ENCODE results near the gene MRPL32.

Gene MRPL32

DNA sequence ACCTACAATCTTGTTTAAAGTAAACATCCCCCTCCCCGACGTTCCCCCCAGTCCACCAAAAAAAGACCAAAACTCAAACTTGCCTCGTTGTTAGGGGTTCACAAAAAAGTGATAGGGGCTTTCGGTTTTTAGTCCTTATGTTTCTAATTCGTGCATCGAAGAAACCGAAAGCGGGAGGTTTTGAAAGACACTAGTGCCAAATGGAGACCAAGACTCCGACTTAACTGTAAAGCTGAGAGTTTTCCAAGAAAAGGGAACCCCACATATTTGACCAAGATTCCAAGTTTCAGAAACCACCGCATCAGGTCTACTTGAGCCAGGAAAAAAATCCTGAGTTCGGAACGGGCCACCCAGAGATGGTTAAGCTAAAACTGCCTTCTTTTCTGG lies 736 bp upstream of the MRPL32 start:
- Histone ChIP-seq H3K27ac (ENCODE audit: low read depth, low read length) (peak overlapping the region; percentile 67), H3K9ac (ENCODE audit: low read length) (peak overlapping the region; percentile 82), H3K4me3 (ENCODE audit: low read length) (peak overlapping the region; percentile 85), H3K36me3 (ENCODE audit: control insufficient read depth, insufficient read depth, low read length) (peaks cover 2% of the 10 kb centered on the region), H3K27me3 (ENCODE audit: control insufficient read depth, insufficient read depth, low read length) (no peaks in the 10 kb centered on the region), H3K4me1 (ENCODE audit: control insufficient read depth, insufficient read depth, low read length) (peaks cover 16% of the 10 kb centered on the region)

DNA sequence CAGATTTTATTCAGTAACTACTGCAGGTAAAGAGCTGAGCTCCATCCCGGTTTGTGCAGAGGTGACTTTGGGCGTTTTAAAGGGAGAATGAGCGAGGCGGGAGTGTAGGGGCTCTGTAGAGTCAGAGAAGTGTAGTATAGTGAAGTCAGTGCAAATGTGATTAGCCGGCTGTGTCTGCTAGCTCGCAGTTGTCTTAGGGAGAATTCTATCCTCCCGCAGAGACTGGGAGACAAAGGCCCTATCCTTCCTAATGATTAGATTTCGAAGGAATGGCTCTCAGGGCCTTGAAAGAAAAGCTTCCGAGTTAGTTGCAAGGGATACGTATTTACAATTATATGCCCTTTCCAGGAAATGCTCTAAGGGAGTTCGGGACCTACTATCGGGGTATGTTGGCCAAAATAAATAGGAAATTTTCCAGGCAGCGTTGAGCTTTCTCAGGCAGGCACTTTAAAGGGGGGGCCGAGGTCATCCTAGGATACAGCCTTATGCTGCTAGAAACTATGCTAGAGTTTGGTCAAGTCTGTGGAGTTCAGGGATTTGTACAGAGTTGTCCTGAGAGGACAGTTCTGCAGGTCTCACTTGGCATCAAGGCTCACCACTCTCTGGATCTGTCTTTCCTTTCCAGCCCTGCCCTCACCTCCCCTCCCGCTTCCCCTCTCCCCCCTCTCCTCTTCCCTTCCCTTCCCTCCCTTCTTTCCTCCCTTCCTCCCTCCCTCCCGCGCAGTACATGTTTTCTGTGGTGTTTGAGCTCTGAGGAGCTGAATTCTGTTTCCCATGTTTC lies 825 bp downstream of the MRPL32 start:
- H3K9ac ChIP-seq (ENCODE audit: low read length), result peak overlapping the region; percentile 85
- no peaks in the 10 kb centered on the region for H3K27me3 ChIP-seq (ENCODE audit: control insufficient read depth, insufficient read depth, low read length)
- peaks cover 16% of the 10 kb centered on the region for H3K4me1 ChIP-seq (ENCODE audit: control insufficient read depth, insufficient read depth, low read length)
- H3K36me3 ChIP-seq (ENCODE audit: control insufficient read depth, insufficient read depth, low read length), result no peaks in the 10 kb centered on the region
- H3K27ac ChIP-seq (ENCODE audit: low read depth, low read length), result peak overlapping the region; percentile 85
- peak overlapping the region; percentile 84 for H3K4me3 ChIP-seq (ENCODE audit: low read length)

- Histone ChIP-seq H3K27me3 (ENCODE audit: control insufficient read depth, insufficient read depth, low read length) (no peaks in the 10 kb centered on the region), H3K36me3 (ENCODE audit: control insufficient read depth, insufficient read depth, low read length) (no peaks in the 10 kb centered on the region), H3K27ac (ENCODE audit: low read depth, low read length) (no peak overlapping the region), H3K4me1 (ENCODE audit: control insufficient read depth, insufficient read depth, low read length) (peaks cover 12% of the 10 kb centered on the region), H3K9ac (ENCODE audit: low read length) (no peak overlapping the region), H3K4me3 (ENCODE audit: low read length) (no peak overlapping the region)
Measured at GRCh38 chr7:42934291-42934690, 2.1 kb downstream of the MRPL32 start.

DNA sequence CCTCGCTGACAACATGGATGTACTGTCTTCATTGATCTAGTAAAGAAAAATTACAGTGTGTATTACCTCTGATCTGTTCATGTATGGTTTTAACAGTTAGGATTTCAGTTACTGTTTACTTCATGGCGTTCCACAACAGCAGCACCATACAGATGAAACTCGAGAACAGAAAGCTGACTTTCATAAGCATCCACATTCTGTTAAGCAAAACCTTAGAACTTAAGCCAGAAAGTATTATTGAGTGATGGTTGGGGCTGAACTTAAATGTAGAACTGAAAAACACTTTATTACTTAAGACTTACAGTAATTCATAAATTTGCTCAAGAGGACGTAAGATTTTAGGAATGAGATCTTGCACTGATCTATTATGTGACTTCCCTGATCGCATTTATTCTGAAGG lies 3.7 kb downstream of the MRPL32 start:
- no peaks in the 10 kb centered on the region for H3K27me3 ChIP-seq (ENCODE audit: control insufficient read depth, insufficient read depth, low read length)
- H3K4me1 ChIP-seq (ENCODE audit: control insufficient read depth, insufficient read depth, low read length), result peaks cover 8% of the 10 kb centered on the region
- no peak overlapping the region for H3K9ac ChIP-seq (ENCODE audit: low read length)
- H3K27ac ChIP-seq (ENCODE audit: low read depth, low read length), result no peak overlapping the region
- no peak overlapping the region for H3K4me3 ChIP-seq (ENCODE audit: low read length)
- H3K36me3 ChIP-seq (ENCODE audit: control insufficient read depth, insufficient read depth, low read length), result no peaks in the 10 kb centered on the region

DNA sequence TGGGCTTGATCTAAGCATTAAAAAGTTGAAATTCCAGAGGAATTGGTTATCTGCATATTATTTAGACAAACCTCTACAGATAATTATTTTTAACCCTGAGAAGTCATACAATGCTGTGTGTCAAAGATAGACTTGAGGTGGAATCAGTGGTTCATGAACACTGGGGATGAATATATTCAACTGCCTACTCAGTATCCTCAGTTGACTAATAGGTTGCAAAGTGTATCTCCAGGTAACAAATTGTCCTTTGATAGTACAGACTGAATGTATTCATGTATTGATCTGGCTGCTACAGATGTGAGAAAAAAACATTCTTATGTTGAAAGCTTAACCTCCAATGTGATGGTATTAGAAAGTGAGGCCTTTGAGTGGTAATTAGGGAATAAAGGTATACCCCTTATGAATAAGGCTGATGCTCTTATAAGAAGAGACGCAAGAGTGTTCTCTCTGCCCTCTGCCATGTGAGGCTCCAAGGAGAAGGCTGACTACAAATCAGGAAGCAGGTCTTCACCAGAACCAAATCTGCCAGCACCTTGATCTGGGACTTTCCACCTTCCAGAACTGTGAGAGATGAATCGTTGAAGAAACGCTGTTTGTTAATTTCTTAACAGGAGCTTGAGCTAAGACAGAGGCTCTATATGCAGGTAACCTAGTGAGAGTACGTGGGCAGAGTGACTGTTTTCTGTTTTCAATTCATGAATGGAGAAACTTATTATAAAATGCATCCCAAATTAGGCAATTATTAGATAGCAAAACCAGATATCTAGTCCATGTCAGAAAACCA lies 7.5 kb downstream of the MRPL32 start:
- H3K27me3 ChIP-seq (ENCODE audit: control insufficient read depth, insufficient read depth, low read length), result no peaks in the 10 kb centered on the region
- no peaks in the 10 kb centered on the region for H3K36me3 ChIP-seq (ENCODE audit: control insufficient read depth, insufficient read depth, low read length)
- no peak overlapping the region for H3K4me3 ChIP-seq (ENCODE audit: low read length)
- no peaks in the 10 kb centered on the region for H3K4me1 ChIP-seq (ENCODE audit: control insufficient read depth, insufficient read depth, low read length)
- H3K9ac ChIP-seq (ENCODE audit: low read length), result no peak overlapping the region
- no peak overlapping the region for H3K27ac ChIP-seq (ENCODE audit: low read depth, low read length)

GRCh38 chr7:42940985-42941847 lies 9.0 kb downstream of the MRPL32 start:
- Histone ChIP-seq H3K27me3 (ENCODE audit: control insufficient read depth, insufficient read depth, low read length) (no peaks in the 10 kb centered on the region), H3K27ac (ENCODE audit: low read depth, low read length) (no peak overlapping the region), H3K36me3 (ENCODE audit: control insufficient read depth, insufficient read depth, low read length) (no peaks in the 10 kb centered on the region), H3K4me1 (ENCODE audit: control insufficient read depth, insufficient read depth, low read length) (no peaks in the 10 kb centered on the region), H3K9ac (ENCODE audit: low read length) (no peak overlapping the region), H3K4me3 (ENCODE audit: low read length) (no peak overlapping the region)

DNA sequence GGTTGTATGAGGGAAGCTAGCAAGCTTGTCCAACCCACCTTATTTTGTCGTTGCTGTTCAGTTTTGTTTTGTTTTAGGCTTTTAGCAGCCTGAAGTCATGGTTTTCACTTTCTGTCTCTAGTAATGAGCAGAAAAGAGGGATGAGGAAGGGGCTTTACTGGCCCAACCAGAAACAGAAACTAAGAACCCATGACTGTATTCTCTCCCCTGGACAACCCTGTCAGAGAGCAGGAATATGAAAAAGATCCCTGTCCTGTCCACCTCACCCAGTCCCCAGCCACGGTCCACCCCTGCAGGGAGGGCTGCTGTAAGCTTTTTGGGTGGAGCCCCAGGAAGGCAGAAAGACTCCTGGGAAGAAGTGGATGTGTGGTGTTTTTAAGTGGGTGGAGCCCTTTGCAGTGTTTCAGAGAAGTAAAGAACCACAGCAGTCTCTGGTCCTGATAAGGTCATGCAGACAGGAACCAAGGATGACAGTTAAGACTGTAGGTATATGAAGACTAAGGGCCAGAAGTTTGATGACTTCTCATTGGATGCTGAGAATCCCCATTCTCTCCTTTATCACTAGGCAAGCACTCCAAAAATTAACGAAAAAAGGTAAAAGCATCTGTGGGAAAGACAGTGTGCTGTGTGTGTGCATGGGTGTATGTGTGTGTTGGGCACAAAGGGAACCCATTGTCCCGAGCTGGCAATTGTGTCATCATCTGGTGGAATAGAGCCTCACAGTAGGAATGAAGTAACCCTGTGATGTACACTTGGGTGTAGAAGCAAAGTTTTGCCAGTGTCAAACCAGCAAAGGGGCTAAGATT lies 13.8 kb downstream of the MRPL32 start:
- no peak overlapping the region for H3K4me3 ChIP-seq (ENCODE audit: low read length)
- H3K27me3 ChIP-seq (ENCODE audit: control insufficient read depth, insufficient read depth, low read length), result no peaks in the 10 kb centered on the region
- no peak overlapping the region for H3K9ac ChIP-seq (ENCODE audit: low read length)
- H3K36me3 ChIP-seq (ENCODE audit: control insufficient read depth, insufficient read depth, low read length), result no peaks in the 10 kb centered on the region
- H3K4me1 ChIP-seq (ENCODE audit: control insufficient read depth, insufficient read depth, low read length), result no peaks in the 10 kb centered on the region
- no peak overlapping the region for H3K27ac ChIP-seq (ENCODE audit: low read depth, low read length)

- Histone ChIP-seq H3K36me3 (ENCODE audit: control insufficient read depth, insufficient read depth, low read length) (no peaks in the 10 kb centered on the region), H3K9ac (ENCODE audit: low read length) (no peak overlapping the region), H3K4me1 (ENCODE audit: control insufficient read depth, insufficient read depth, low read length) (no peaks in the 10 kb centered on the region), H3K4me3 (ENCODE audit: low read length) (no peak overlapping the region), H3K27me3 (ENCODE audit: control insufficient read depth, insufficient read depth, low read length) (no peaks in the 10 kb centered on the region), H3K27ac (ENCODE audit: low read depth, low read length) (no peak overlapping the region)
Measured at GRCh38 chr7:42946627-42946950, 14.4 kb downstream of the MRPL32 start.

DNA sequence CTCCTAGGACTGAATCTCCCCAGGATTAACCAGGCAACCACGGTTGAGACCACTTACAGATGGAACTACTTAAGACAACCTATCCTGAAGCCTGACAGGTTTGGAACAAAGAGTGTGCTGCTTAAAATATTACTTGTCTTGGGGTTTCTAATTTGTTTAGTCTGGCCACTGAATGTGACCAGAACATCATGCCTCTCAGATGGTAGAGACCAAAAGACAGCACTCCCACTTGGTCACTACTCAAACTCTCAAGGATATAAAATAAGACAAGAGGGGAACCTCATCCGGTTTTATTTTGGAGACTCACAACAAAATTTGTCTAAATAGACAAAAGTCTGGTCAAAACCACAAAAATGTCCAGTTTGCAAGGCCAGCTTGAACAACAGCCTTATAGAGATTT lies 15.3 kb downstream of the MRPL32 start:
- no peak overlapping the region for H3K9ac ChIP-seq (ENCODE audit: low read length)
- no peak overlapping the region for H3K27ac ChIP-seq (ENCODE audit: low read depth, low read length)
- no peaks in the 10 kb centered on the region for H3K27me3 ChIP-seq (ENCODE audit: control insufficient read depth, insufficient read depth, low read length)
- no peaks in the 10 kb centered on the region for H3K36me3 ChIP-seq (ENCODE audit: control insufficient read depth, insufficient read depth, low read length)
- H3K4me3 ChIP-seq (ENCODE audit: low read length), result no peak overlapping the region
- H3K4me1 ChIP-seq (ENCODE audit: control insufficient read depth, insufficient read depth, low read length), result no peaks in the 10 kb centered on the region

DNA sequence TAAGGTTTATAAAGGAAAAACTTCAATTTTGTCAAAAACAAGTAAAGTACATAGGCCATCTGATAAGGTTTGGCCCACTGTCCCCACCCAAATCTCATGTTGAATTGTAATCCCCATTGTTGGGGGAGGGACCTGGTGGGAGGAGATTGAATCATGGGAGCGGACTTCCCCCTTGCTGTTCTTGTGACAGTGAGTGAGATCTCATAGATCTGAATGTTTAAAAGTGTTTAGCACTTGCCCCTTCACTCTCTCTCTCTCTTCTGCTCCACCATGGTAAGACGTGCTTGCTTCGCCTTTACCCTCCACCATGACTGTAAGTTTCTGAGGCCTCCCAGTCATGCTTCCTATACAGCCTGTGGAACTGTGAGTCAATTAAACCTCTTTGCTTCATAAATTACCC lies 18.2 kb downstream of the MRPL32 start:
- no peaks in the 10 kb centered on the region for H3K36me3 ChIP-seq (ENCODE audit: control insufficient read depth, insufficient read depth, low read length)
- H3K4me3 ChIP-seq (ENCODE audit: low read length), result no peak overlapping the region
- H3K27me3 ChIP-seq (ENCODE audit: control insufficient read depth, insufficient read depth, low read length), result no peaks in the 10 kb centered on the region
- no peak overlapping the region for H3K9ac ChIP-seq (ENCODE audit: low read length)
- H3K4me1 ChIP-seq (ENCODE audit: control insufficient read depth, insufficient read depth, low read length), result no peaks in the 10 kb centered on the region
- no peak overlapping the region for H3K27ac ChIP-seq (ENCODE audit: low read depth, low read length)

- Histone ChIP-seq H3K4me3 (ENCODE audit: low read length) (no peak overlapping the region), H3K27ac (ENCODE audit: low read depth, low read length) (no peak overlapping the region), H3K27me3 (ENCODE audit: control insufficient read depth, insufficient read depth, low read length) (no peaks in the 10 kb centered on the region), H3K9ac (ENCODE audit: low read length) (no peak overlapping the region), H3K4me1 (ENCODE audit: control insufficient read depth, insufficient read depth, low read length) (no peaks in the 10 kb centered on the region), H3K36me3 (ENCODE audit: control insufficient read depth, insufficient read depth, low read length) (no peaks in the 10 kb centered on the region)
Measured at GRCh38 chr7:42952328-42952727, 20.2 kb downstream of the MRPL32 start.

DNA sequence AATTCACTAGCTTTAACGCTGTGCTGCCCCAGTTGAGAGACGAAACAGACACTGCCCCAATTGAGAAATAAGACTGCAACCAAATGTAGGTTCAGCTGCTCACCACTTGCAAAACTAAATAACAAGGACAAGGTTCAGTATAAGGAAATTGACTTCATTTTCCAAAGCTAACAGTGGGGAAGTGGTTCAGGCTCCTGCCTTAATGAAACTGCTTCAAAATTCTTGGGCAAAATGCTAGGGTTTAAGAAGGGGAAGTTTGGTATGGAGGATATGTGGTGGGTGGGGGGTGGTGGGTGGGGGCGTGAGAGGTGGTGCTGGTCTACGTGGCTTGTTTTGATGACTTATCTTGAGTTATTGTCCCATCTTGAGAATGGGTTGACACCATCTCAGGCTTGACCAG lies 21.8 kb downstream of the MRPL32 start:
- Histone ChIP-seq H3K4me3 (ENCODE audit: low read length) (no peak overlapping the region), H3K27me3 (ENCODE audit: control insufficient read depth, insufficient read depth, low read length) (no peaks in the 10 kb centered on the region), H3K36me3 (ENCODE audit: control insufficient read depth, insufficient read depth, low read length) (no peaks in the 10 kb centered on the region), H3K27ac (ENCODE audit: low read depth, low read length) (no peak overlapping the region), H3K4me1 (ENCODE audit: control insufficient read depth, insufficient read depth, low read length) (no peaks in the 10 kb centered on the region), H3K9ac (ENCODE audit: low read length) (no peak overlapping the region)

Measured in rectal smooth muscle tissue (tissue), 1 donor.